Measurements from ENCODE around the gene PDLIM1.

PDLIM1 gene

GRCh38 chr10:95306851-95307250 lies 16.0 kb upstream of the PDLIM1 start:
- TF ChIP-seq, protein P1, sequence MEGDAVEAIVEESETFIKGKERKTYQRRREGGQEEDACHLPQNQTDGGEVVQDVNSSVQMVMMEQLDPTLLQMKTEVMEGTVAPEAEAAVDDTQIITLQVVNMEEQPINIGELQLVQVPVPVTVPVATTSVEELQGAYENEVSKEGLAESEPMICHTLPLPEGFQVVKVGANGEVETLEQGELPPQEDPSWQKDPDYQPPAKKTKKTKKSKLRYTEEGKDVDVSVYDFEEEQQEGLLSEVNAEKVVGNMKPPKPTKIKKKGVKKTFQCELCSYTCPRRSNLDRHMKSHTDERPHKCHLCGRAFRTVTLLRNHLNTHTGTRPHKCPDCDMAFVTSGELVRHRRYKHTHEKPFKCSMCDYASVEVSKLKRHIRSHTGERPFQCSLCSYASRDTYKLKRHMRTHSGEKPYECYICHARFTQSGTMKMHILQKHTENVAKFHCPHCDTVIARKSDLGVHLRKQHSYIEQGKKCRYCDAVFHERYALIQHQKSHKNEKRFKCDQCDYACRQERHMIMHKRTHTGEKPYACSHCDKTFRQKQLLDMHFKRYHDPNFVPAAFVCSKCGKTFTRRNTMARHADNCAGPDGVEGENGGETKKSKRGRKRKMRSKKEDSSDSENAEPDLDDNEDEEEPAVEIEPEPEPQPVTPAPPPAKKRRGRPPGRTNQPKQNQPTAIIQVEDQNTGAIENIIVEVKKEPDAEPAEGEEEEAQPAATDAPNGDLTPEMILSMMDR (IDR thresholded peaks at IDR 0.05; ENCODE audit: low read depth, low read length, missing control alignments): no peak
- no peak overlapping the region for H3K4me3 ChIP-seq (replicated peaks; ENCODE audit: low read depth, low read length)
- no peak for DNase-seq (ENCODE audit: extremely low read depth, low read depth)

DNA sequence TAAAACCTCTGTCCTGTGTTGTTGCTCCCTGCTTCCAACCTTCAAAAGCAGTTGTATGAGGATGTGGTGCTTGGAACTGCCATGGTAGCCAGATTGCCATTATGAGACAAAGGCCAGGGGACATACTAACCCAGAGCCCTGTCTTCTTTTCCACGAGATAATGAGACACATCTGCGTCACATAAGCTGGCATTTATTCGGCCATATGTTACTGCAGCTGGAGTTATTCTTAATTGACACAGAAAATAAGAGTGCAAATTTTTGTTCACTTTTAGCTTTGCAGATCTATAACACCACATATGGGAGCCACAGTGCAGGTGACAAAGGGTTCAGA lies 15.5 kb upstream of the PDLIM1 start:
- no peak overlapping the region for H3K4me3 ChIP-seq (replicated peaks; ENCODE audit: low read depth, low read length)
- DNase-seq (ENCODE audit: extremely low read depth, low read depth): no peak
- TF ChIP-seq, protein P1 (IDR thresholded peaks at IDR 0.05; ENCODE audit: low read depth, low read length, missing control alignments): no peak

GRCh38 chr10:95305606-95306317 lies 15.0 kb upstream of the PDLIM1 start:
- no peak overlapping the region for H3K4me3 ChIP-seq (replicated peaks; ENCODE audit: low read depth, low read length)
- TF ChIP-seq, protein P1 (IDR thresholded peaks at IDR 0.05; ENCODE audit: low read depth, low read length, missing control alignments): no peak
- no peak for DNase-seq (ENCODE audit: extremely low read depth, low read depth)

GRCh38 chr10:95304976-95305375 lies 14.2 kb upstream of the PDLIM1 start:
- H3K4me3 ChIP-seq (replicated peaks; ENCODE audit: low read depth, low read length): no peak overlapping the region
- DNase-seq (ENCODE audit: extremely low read depth, low read depth): no peak
- TF ChIP-seq, protein P1 (IDR thresholded peaks at IDR 0.05; ENCODE audit: low read depth, low read length, missing control alignments): no peak

DNA sequence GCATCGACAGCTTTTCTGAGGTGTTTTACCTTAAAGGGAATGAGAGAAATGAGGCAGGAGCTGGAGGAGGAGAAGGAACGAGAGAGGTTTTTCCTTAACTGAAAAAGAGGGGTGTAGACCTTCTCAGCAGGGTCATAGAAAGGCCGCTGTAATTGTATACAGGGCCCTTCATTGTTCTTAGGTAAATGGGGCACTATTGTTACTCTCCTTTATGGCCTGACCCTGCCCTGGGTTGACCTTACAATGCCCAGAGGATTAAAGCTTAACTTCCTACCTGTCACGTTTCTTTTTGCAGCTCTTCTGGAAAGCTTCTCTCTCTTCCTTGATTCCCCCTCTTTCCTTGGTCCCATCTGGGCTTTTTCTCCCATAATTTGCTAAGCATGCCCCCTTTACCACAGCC lies 13.7 kb upstream of the PDLIM1 start:
- TF ChIP-seq, protein P1 (IDR thresholded peaks at IDR 0.05; ENCODE audit: low read depth, low read length, missing control alignments): no peak
- no peak for DNase-seq (ENCODE audit: extremely low read depth, low read depth)

DNA sequence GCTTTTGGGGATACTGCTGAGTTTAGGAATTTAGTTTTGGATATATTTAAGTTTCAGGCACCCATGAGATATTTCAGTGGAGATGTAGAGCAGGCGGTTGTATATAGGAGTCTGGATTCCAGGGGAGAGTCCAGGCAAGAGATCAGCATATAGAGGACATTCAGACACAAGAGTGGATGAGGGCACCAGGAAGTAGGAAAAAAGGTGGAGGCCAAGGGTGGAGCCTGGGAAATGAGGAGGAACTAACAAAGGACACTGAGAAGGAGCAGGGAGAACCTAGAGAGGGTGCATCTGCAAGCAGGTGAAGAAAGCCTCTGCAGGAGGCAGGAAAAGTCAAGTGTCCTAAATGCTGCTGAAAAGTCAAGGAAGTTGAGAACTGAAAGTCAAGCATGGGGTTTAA lies 13.1 kb upstream of the PDLIM1 start:
- TF ChIP-seq, protein P1 (IDR thresholded peaks at IDR 0.05; ENCODE audit: low read depth, low read length, missing control alignments): no peak
- no peak for DNase-seq (ENCODE audit: extremely low read depth, low read depth)
- no peak overlapping the region for H3K4me3 ChIP-seq (replicated peaks; ENCODE audit: low read depth, low read length)

More for the DNA sequence above, 13.7 kb upstream of the PDLIM1 start:
- H3K4me3 ChIP-seq (replicated peaks; ENCODE audit: low read depth, low read length): no peak overlapping the region

DNA sequence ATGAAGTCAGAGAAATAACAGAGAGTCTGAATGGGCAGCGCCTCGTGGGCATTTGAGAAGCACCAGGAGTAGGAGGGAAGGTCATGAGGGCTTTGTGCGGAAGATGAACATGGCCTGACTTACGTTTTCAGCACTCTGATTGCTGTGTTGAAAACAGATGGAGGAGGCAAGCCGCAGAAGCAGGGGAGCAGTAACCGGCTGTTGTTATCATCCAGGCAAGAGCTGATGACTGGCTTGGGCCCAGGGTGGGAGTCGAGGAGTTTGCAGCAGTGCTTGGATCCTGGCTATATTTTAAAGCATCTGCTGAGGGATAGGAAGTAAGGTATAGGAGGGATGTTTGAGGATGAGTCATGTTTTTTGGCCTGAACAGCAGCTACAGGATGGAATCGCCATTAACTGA lies 12.7 kb upstream of the PDLIM1 start:
- TF ChIP-seq, protein P1 (IDR thresholded peaks at IDR 0.05; ENCODE audit: low read depth, low read length, missing control alignments): no peak
- no peak overlapping the region for H3K4me3 ChIP-seq (replicated peaks; ENCODE audit: low read depth, low read length)

More for the DNA sequence above, 12.7 kb upstream of the PDLIM1 start:
- DNase-seq (ENCODE audit: extremely low read depth, low read depth): no peak

All from HFF-Myc (cell line).